ENCODE results near the gene TOP2B. TPM values are rescaled to one million over a fixed set of nuclear protein-coding genes. Genes with fewer than 3 reads are reported as not detected.

The TOP2B gene
- total and polyA plus RNA-seq, 4 donors, result 32.7 to 260 (median 56.2) TPM

DNA sequence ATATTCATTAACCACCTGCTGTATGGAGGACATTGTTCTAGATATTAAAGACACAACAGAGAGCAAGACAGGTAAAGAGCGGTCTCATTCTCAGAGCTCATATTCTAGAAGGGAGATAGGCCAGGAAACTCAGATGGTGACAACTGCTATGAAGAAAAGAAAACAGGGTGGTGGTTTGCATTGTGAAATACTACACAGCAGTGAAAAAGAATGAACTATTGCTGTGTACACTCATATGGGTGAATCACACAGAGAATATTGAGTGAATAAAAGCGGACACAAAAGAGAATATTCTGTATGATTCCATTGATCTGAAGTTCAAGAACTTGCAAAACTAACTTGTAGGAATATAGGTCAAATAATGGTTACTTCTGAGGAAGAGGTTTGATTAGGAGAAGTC is 76.7 kb downstream of the TOP2B start:
- ATAC-seq (ENCODE audit: insufficient read depth, low FRiP score) (no peak), DNase-seq (no peak)
- Histone ChIP-seq H3K36me3 (ENCODE audit: control insufficient read depth in 4 of 4, insufficient read depth in 4 of 4, low read length in 4 of 4) (peaks cover 0 to 20% (median 6%) of the 10 kb centered on the region in 4 donors), H3K9ac (ENCODE audit: insufficient read depth in 1 of 2, low read length in 2 of 2) (no peak overlapping the region), H3K4me1 (ENCODE audit: control insufficient read depth in 5 of 5, insufficient read depth in 5 of 5, low read length in 5 of 5) (peaks cover 7 to 21% (median 12%) of the 10 kb centered on the region in 5 donors), H3K4me3 (no peak overlapping the region), H3K9me3 (ENCODE audit: control insufficient read depth in 4 of 4, insufficient read depth in 3 of 4, low read length in 3 of 4) (no peaks in the 10 kb centered on the region), H3K27ac (ENCODE audit: low read depth in 1 of 2, low read length in 1 of 2) (no peak overlapping the region), H3K27me3 (ENCODE audit: control insufficient read depth in 3 of 3, insufficient read depth in 3 of 3, low read length in 2 of 3) (no peaks in the 10 kb centered on the region)
- TF ChIP-seq, protein P1, sequence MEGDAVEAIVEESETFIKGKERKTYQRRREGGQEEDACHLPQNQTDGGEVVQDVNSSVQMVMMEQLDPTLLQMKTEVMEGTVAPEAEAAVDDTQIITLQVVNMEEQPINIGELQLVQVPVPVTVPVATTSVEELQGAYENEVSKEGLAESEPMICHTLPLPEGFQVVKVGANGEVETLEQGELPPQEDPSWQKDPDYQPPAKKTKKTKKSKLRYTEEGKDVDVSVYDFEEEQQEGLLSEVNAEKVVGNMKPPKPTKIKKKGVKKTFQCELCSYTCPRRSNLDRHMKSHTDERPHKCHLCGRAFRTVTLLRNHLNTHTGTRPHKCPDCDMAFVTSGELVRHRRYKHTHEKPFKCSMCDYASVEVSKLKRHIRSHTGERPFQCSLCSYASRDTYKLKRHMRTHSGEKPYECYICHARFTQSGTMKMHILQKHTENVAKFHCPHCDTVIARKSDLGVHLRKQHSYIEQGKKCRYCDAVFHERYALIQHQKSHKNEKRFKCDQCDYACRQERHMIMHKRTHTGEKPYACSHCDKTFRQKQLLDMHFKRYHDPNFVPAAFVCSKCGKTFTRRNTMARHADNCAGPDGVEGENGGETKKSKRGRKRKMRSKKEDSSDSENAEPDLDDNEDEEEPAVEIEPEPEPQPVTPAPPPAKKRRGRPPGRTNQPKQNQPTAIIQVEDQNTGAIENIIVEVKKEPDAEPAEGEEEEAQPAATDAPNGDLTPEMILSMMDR (IDR thresholded peaks at IDR 0.05; ENCODE audit: control extremely low read depth, extremely low read depth), result no peak
- WGBS, 2 donors, result 96 to 100% methylated on average over 2 of the region's 2 CpGs

GRCh38 chr3:25587526-25587925 is 77.2 kb downstream of the TOP2B start:
- TF ChIP-seq, protein P1 (IDR thresholded peaks at IDR 0.05; ENCODE audit: control extremely low read depth, extremely low read depth), result no peak
- no peaks in the 10 kb centered on the region for H3K27me3 ChIP-seq (ENCODE audit: control insufficient read depth in 3 of 3, insufficient read depth in 3 of 3, low read length in 2 of 3)
- no peak overlapping the region for H3K9ac ChIP-seq (ENCODE audit: insufficient read depth in 1 of 2, low read length in 2 of 2)
- no peak overlapping the region for H3K4me3 ChIP-seq
- no peak overlapping the region for H3K27ac ChIP-seq (ENCODE audit: low read depth in 1 of 2, low read length in 1 of 2)
- DNase-seq, result no peak
- peaks cover 5 to 16% (median 8%) of the 10 kb centered on the region in 5 donors for H3K4me1 ChIP-seq (ENCODE audit: control insufficient read depth in 5 of 5, insufficient read depth in 5 of 5, low read length in 5 of 5)
- no peak for ATAC-seq (ENCODE audit: insufficient read depth, low FRiP score)
- 89% methylated on average over 5 of the region's 5 CpGs for WGBS, 2 donors
- H3K9me3 ChIP-seq (ENCODE audit: control insufficient read depth in 4 of 4, insufficient read depth in 3 of 4, low read length in 3 of 4), result no peaks in the 10 kb centered on the region
- H3K36me3 ChIP-seq (ENCODE audit: control insufficient read depth in 4 of 4, insufficient read depth in 4 of 4, low read length in 4 of 4), result peaks cover 0 to 24% (median 7%) of the 10 kb centered on the region in 4 donors

DNA sequence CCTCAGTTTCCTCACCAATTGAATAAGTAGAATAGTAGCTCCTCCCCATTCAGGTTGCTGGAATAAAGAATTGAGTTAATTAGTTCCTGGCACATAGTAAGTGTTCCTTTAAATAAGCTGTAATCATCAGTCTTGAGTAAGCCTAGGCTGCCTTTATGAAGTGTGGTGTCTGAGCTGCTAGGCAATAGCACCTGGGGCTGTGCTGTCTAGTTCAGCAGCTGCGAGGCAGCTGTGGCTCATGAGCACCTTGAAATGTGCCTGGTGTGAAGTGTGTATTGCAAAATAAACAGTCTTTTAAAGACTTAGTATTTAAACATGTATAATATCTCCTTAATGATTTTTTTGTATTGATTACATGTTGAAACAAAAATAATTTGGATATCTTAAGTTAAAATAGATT is 77.6 kb downstream of the TOP2B start:
- no peak overlapping the region for H3K27ac ChIP-seq (ENCODE audit: low read depth in 1 of 2, low read length in 1 of 2)
- no peak for ATAC-seq (ENCODE audit: insufficient read depth, low FRiP score)
- WGBS, 2 donors, result 72 to 81% methylated on average over 1 of the region's 1 CpG
- no peak overlapping the region for H3K4me3 ChIP-seq
- no peaks in the 10 kb centered on the region for H3K27me3 ChIP-seq (ENCODE audit: control insufficient read depth in 3 of 3, insufficient read depth in 3 of 3, low read length in 2 of 3)
- TF ChIP-seq, protein P1 (IDR thresholded peaks at IDR 0.05; ENCODE audit: control extremely low read depth, extremely low read depth), result no peak
- H3K36me3 ChIP-seq (ENCODE audit: control insufficient read depth in 4 of 4, insufficient read depth in 4 of 4, low read length in 4 of 4), result peaks cover 0 to 29% (median 10%) of the 10 kb centered on the region in 4 donors
- no peak for DNase-seq
- H3K9me3 ChIP-seq (ENCODE audit: control insufficient read depth in 4 of 4, insufficient read depth in 3 of 4, low read length in 3 of 4), result peaks cover 0 to 2% (median under 1%) of the 10 kb centered on the region in 4 donors
- no peak overlapping the region for H3K9ac ChIP-seq (ENCODE audit: insufficient read depth in 1 of 2, low read length in 2 of 2)
- H3K4me1 ChIP-seq (ENCODE audit: control insufficient read depth in 5 of 5, insufficient read depth in 5 of 5, low read length in 5 of 5), result peaks cover 1 to 12% (median 4%) of the 10 kb centered on the region in 5 donors

- H3K4me3 ChIP-seq, result no peak overlapping the region
- peaks cover 0 to 12% (median 4%) of the 10 kb centered on the region in 5 donors for H3K4me1 ChIP-seq (ENCODE audit: control insufficient read depth in 5 of 5, insufficient read depth in 5 of 5, low read length in 5 of 5)
- H3K27ac ChIP-seq (ENCODE audit: low read depth in 1 of 2, low read length in 1 of 2), result no peak overlapping the region
- H3K9me3 ChIP-seq (ENCODE audit: control insufficient read depth in 4 of 4, insufficient read depth in 3 of 4, low read length in 3 of 4), result peaks cover 0 to 5% (median 2%) of the 10 kb centered on the region in 4 donors
- no peak overlapping the region for H3K9ac ChIP-seq (ENCODE audit: insufficient read depth in 1 of 2, low read length in 2 of 2)
- no peak for ATAC-seq (ENCODE audit: insufficient read depth, low FRiP score)
- H3K36me3 ChIP-seq (ENCODE audit: control insufficient read depth in 4 of 4, insufficient read depth in 4 of 4, low read length in 4 of 4), result peaks cover 0 to 34% (median 13%) of the 10 kb centered on the region in 4 donors
- TF ChIP-seq, protein P1 (IDR thresholded peaks at IDR 0.05; ENCODE audit: control extremely low read depth, extremely low read depth), result no peak
- H3K27me3 ChIP-seq (ENCODE audit: control insufficient read depth in 3 of 3, insufficient read depth in 3 of 3, low read length in 2 of 3), result no peaks in the 10 kb centered on the region
- no peak for DNase-seq
- 81 to 94% methylated on average over 11 of the region's 11 CpGs for WGBS, 2 donors
These were observed 78.2 kb downstream of the TOP2B start for GRCh38 chr3:25586553-25586952.

All from lung (tissue), 12 donors.